Retinal pigment epithelial cell (primary cell): Measurements from ENCODE around the gene PAQR9.

Source experiments
- DNase-seq: peaks from one replicate; pipeline ENCODE4 v3.0.0-alpha.2; 2010; ENCODE audit warnings: low read depth
- H3K4me3 ChIP-seq: 2 replicates; pipeline ENCODE4 v1.5.1; 2011; ENCODE audit warnings: mild to moderate bottlenecking, low read length, control low read depth, moderate library complexity
- CTCF ChIP-seq: conservative IDR thresholded peaks from 2 replicates; pipeline ENCODE4 v1.5.1; 2011; ENCODE audit warnings: low read depth, low read length, control low read depth, inconsistent platforms

Gene PAQR9

DNA sequence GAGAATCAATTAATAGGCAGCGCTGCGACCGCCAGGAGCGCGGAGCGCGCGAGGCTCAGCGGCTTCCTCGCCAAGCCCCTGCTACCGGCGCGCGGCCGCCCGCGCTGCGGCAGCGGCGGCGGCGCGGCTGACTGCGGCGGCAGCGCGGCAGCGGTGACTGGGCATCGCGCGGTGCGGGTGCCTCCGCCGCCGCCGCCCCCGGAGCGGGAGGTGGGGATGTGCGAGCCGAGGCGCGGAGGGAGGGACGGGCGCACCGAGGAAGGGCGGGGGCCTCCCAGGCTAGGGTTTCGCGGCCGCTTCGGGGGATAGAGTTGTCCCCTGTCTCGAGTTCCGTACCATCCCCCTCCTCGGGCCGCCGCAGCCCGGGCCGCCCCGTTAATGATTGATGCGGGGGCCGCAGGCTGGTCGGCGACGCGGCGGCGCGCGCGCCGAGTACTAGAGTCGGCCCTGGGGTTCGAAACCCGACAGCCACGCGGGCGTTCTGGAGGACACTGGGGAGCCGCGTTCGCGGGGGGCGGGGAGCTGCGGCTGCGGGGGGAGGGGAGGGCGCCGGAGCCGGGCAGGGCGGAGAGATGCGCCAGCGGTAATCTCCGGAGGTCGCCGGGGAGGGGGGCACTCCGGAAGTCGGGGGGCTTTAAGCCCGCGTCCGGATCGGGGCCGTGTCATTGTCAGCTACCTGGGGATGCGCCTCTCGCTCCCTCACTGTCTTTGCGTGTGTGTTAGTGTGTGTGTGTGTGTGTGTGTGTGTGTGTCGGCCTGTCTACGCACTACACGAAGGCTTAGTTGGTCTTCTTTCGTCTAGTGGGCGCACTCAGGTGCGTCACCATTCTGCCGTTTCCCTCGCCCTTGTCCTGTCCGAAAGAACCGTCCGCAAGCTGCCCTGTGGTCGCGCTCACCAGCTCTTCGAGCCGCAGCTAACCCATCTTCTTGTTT, at the start of gene PAQR9:
TSS of gene PAQR9 (minus strand) at position 159 of the 933 bp plus-strand sequence. CDS start 338 bp downstream, outside the sequence.
- TF ChIP-seq CTCF: no peak
- peak within 1 kb of the TSS; percentile 54 for H3K4me3 ChIP-seq
- no peak for DNase-seq

DNA sequence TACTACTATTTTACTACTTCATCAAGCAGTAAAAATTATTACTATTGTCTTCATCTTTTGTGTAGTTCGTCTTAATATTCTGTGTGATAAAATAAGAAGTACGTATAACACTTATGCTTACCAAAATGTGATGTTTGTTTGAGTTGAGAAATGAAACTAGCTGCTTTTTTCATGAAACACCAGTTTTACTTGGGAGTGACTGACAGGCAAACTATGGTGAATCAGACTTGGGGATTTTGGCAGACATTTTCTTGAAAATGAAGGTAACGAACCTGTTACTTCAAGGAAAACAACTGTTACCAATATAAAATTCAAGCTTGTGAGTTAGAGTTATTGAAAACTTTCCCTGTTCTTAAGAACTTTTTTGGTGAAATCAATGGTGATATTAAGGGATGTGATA, 48.2 kb upstream of the PAQR9 start:
- no peak for TF ChIP-seq CTCF
- H3K4me3 ChIP-seq: no peak overlapping the region
- no peak for DNase-seq

DNA sequence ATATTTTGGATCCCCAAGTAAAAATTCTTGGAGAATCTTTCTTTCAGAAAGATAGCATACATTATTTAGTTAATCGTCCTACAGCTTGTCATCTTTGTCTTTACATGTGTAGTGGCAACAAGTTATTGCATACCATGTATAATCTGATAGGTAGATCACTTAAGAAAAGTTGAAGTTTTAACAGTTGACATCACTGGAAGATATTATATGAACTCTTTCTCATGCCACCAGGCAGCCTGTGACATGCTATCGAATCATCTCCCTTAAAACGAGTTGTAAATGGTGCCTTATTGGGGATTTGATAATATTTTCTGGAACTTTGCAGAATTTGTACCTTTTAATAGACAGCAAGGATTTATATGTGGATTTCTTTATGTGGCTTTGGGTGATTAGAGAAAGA, 46.5 kb upstream of the PAQR9 start:
- no peak for DNase-seq
- no peak for TF ChIP-seq CTCF
- H3K4me3 ChIP-seq: no peak overlapping the region

DNA sequence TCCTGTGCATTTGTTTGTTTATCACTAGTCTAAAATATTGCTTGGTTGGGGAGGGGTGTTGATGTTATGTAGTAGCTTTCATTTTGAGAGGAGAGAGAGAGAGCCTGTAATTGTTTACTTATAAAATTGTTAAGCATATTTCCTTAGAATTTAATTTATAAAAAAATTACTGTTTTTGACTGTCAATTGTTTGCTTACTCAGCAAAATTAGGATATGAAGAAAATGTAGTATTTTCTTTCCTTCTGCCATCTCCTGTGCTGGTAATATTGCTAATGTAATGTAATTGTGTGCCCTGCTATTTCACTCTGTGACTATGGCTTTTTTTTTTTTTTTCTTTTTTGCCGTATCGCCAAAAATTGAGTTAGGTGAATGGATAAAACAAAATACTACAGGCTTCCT, 41.3 kb upstream of the PAQR9 start:
- no peak for DNase-seq
- no peak for TF ChIP-seq CTCF
- H3K4me3 ChIP-seq: no peak overlapping the region

- no peak for TF ChIP-seq CTCF
- H3K4me3 ChIP-seq: peak overlapping the region; percentile 97
- DNase-seq: no peak
These were observed 39.3 kb upstream of the PAQR9 start for GRCh38 chr3:143002727-143003126.

DNA sequence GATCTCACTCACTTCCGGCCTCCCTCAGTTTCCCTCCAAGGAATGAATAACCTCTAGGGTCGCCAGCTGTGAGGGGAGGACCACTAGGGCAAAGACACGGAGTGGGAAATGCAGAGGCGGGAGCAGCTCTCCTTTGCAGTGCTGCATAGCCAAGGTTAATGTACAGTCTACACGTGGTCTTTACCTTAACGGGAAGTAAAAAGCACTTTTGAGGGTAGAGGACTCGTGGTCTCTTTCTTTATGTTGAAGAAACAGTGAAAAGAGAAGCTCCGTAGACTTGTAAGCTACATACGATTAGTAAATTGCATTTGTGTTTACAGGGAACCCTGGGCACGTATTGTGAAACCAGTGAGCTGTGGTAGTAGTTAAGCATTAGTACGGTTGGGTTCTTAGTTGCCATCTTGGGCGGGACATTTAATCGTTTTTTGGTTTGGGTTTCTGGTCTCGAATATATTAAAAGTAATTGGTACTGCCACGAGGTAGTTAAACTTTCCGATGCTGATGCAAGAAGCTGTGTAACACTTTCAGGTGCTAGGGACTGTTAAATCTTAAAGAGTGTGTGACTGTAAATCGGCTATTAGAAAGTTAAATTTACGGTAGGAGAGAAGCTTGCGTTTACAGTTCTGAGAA, 38.7 kb upstream of the PAQR9 start:
- H3K4me3 ChIP-seq: peak overlapping the region; percentile 97
- TF ChIP-seq CTCF: no peak
- no peak for DNase-seq
